OCI-LY3 (cell line): ENCODE data around the gene KL.

Source experiments
- CTCF ChIP-seq: fragments of 200-600, 300-600 bp; sonication (generic); IDR thresholded peaks from 2 replicates; pipeline ENCODE4 v1.5.1; 2014; ENCODE audit warnings: antibody characterized with exemption, low read length, low read depth
- EZH2phosphoT487 ChIP-seq: fragments of 200-600 bp; shearing (Covaris generic); IDR thresholded peaks from 2 replicates; pipeline ENCODE4 v1.6.1; 2018; ENCODE audit warnings: antibody characterized with exemption, mixed run types, low read depth

GRCh38 chr13:33110713-33111413, 94.6 kb downstream of the KL start:
- no peak for TF ChIP-seq CTCF
- no peak for TF ChIP-seq EZH2phosphoT487
